Measurements from ENCODE around the gene NGF.

DNA sequence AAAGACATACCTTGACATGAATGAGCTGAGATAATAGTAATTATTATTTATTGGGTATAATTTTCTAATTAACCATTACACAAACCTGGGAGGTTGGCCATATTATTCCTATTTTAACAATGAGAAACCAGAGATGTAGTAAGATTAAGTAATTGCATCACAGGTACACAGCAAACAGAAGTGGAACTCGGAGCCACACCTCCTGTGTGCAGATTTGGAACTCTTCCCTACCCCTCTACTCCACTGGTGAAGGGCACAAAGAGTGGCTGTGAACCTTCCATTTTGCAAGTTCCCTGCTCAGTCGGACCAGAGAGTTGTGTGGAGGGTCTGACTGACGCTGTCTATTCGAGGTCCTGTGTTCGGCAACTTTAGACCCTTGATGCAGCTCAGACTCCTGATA, 45.0 kb downstream of the NGF start:
- TF ChIP-seq, protein P1, sequence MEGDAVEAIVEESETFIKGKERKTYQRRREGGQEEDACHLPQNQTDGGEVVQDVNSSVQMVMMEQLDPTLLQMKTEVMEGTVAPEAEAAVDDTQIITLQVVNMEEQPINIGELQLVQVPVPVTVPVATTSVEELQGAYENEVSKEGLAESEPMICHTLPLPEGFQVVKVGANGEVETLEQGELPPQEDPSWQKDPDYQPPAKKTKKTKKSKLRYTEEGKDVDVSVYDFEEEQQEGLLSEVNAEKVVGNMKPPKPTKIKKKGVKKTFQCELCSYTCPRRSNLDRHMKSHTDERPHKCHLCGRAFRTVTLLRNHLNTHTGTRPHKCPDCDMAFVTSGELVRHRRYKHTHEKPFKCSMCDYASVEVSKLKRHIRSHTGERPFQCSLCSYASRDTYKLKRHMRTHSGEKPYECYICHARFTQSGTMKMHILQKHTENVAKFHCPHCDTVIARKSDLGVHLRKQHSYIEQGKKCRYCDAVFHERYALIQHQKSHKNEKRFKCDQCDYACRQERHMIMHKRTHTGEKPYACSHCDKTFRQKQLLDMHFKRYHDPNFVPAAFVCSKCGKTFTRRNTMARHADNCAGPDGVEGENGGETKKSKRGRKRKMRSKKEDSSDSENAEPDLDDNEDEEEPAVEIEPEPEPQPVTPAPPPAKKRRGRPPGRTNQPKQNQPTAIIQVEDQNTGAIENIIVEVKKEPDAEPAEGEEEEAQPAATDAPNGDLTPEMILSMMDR (conservative IDR thresholded peaks at IDR 0.05; ENCODE audit: low read depth, low read length) = no peak
- no peak for TF ChIP-seq EZH2 (IDR thresholded peaks at IDR 0.05; ENCODE audit: borderline replicate concordance, low read depth, low read length, poor library complexity, severe bottlenecking)

Measured in A673 (cell line).